A549 (cell line): ENCODE results near the gene GTPBP6.

Experiments used
- CTCF ChIP-seq: fragments of >200 bp; sonication (Bioruptor Twin); formaldehyde crosslinking; IDR thresholded peaks from 3 replicates; pipeline ENCODE4 v1.5.1; 2016
- E2F6 ChIP-seq: IDR thresholded peaks from 2 replicates; pipeline ENCODE4 v1.6.1; 2012; ENCODE audit warnings: low read depth, borderline replicate concordance
- JUN ChIP-seq, 2 experiments: fragments of >200 bp; sonication (Bioruptor Twin); formaldehyde crosslinking; IDR thresholded peaks; 2 replicates in 1 of 2; 3 replicates in 1 of 2; pipeline ENCODE4 v1.6.1; 2016 to 2017
- MYC ChIP-seq: IDR thresholded peaks from 2 replicates; pipeline ENCODE4 v1.6.1; 2012; ENCODE audit warnings: mild to moderate bottlenecking, inconsistent platforms, low read length, improper control_type of control experiment, borderline replicate concordance
- PBX3 ChIP-seq: IDR thresholded peaks from 2 replicates; pipeline ENCODE4 v1.6.1; 2012
- POLR2A ChIP-seq: IDR thresholded peaks from 2 replicates; pipeline ENCODE4 v1.6.1; 2012; ENCODE audit warnings: mild to moderate bottlenecking, low read length
- REST ChIP-seq: fragments of 200-600 bp; sonication (generic); IDR thresholded peaks from 2 replicates; pipeline ENCODE4 v1.6.1; 2016; ENCODE audit warnings: antibody characterized with exemption, mild to moderate bottlenecking, moderate library complexity
- SMC3 ChIP-seq: fragments of >200 bp; sonication (Bioruptor Twin); formaldehyde crosslinking; IDR thresholded peaks from 3 replicates; pipeline ENCODE4 v1.6.1; 2018; ENCODE audit warnings: inconsistent platforms
- TP53 ChIP-seq: fragments of 250-450 bp; sonication (Bioruptor Pico); IDR thresholded peaks from 2 replicates; pipeline ENCODE4 v1.5.0; 2021; ENCODE audit warnings: mild to moderate bottlenecking, moderate library complexity

- no peak for TF ChIP-seq CTCF
- TF ChIP-seq POLR2A: no peak
- no peak for TF ChIP-seq MYC
- no peak for TF ChIP-seq SMC3
- TF ChIP-seq JUN (IDR thresholded peaks at IDR 0.05): no peak
- TF ChIP-seq E2F6: no peak
- no peak for TF ChIP-seq PBX3
- TF ChIP-seq REST: no peak
- no peak for TF ChIP-seq TP53 (CRISPR knock-in tag)
Measured at GRCh38 chrX:355329-356050, 36.9 kb upstream of the GTPBP6 start.
